B cell (primary cell): ENCODE measurements around the gene MCRS1.

ENCODE experiments used
- CTCF ChIP-seq: fragments of 200-600 bp; IDR thresholded peaks from one replicate; pipeline ENCODE4 v1.8.0; 2022; ENCODE audit warnings: antibody characterized with exemption, mild to moderate bottlenecking
- EZH2 ChIP-seq: IDR thresholded peaks from 2 replicates; pipeline ENCODE4 v1.6.1; 2012; ENCODE audit warnings: borderline replicate concordance, low read depth, mild to moderate bottlenecking, moderate library complexity, low read length; ENCODE audit not compliant: insufficient read depth, poor library complexity, severe bottlenecking

- TF ChIP-seq CTCF (no peak), EZH2 (no peak)
These were observed 21.5 kb downstream of the MCRS1 start for GRCh38 chr12:49546481-49546880.
